IMR-90 (cell line): Measurements from ENCODE around the gene TYSND1. TPM values are rescaled to one million over a fixed set of nuclear protein-coding genes. Genes with fewer than 3 reads are reported as not detected.

Experiments
- ATAC-seq: fragments of 200-7000 bp; cut with Tn5 transposase; 2 replicates; pipeline ENCODE4 v1.9.1; 2020; ENCODE audit warnings: low read depth, mild to moderate bottlenecking, moderate library complexity
- BruUV-seq: library from RNA; stranded (reverse); fragments of 400-500 nt; replicated peaks from 2 replicates; lab custom pipeline; 2021; lab: Mats Ljungman, UMichigan
- CTCF ChIA-PET: fragments of 300-600 bp; formaldehyde crosslinking; extraction: SDS; loops from one replicate; lab custom pipeline; 2021; ENCODE audit warnings: antibody characterized with exemption; lab: Yijun Ruan, JAX
- POLR2A ChIA-PET: fragments of 300-600 bp; sonication (Branson Sonifier 250); formaldehyde crosslinking; loops from one replicate; lab custom pipeline; 2022; ENCODE audit warnings: antibody characterized with exemption; ENCODE audit not compliant: unreplicated experiment; lab: Charles Lee
- DNase-seq: peaks from one replicate; pipeline ENCODE4 v3.0.0; 2013
- H2AFZ ChIP-seq: replicated peaks from 2 replicates; pipeline ENCODE3; 2013; ENCODE audit warnings: low read length, mild to moderate bottlenecking; ENCODE audit not compliant: poor library complexity
- H2AK5ac ChIP-seq: 2 replicates; pipeline ENCODE4 v1.6.1; 2013; ENCODE audit warnings: low read depth, low read length, inconsistent platforms
- H2AK9ac ChIP-seq: replicated peaks from 2 replicates; pipeline ENCODE3; 2013; ENCODE audit warnings: mild to moderate bottlenecking, low read depth, low read length, moderate library complexity; ENCODE audit not compliant: poor library complexity
- H2BK120ac ChIP-seq: 2 replicates; pipeline ENCODE4 v1.6.1; 2013; ENCODE audit warnings: low read depth, low read length, inconsistent platforms
- H2BK15ac ChIP-seq: 3 replicates; pipeline ENCODE4 v1.6.1; 2013; ENCODE audit warnings: low read depth, low read length, inconsistent platforms
- H2BK20ac ChIP-seq: 2 replicates; pipeline ENCODE4 v1.6.1; 2013; ENCODE audit warnings: low read depth, mild to moderate bottlenecking, inconsistent platforms, low read length, moderate library complexity
- H2BK5ac ChIP-seq: 2 replicates; pipeline ENCODE4 v1.6.1; 2013; ENCODE audit warnings: mild to moderate bottlenecking, low read depth, low read length, inconsistent platforms; ENCODE audit not compliant: poor library complexity, severe bottlenecking
- H3K14ac ChIP-seq: replicated peaks from 2 replicates; pipeline ENCODE4 v1.6.1; 2013; ENCODE audit warnings: low read depth, low read length, inconsistent platforms
- H3K18ac ChIP-seq: 2 replicates; pipeline ENCODE4 v1.6.1; 2013; ENCODE audit warnings: low read depth, low read length, control low read depth
- H3K23ac ChIP-seq: 2 replicates; pipeline ENCODE4 v1.6.1; 2013; ENCODE audit warnings: low read depth, low read length, inconsistent platforms
- H3K27ac ChIP-seq: 2 replicates; pipeline ENCODE4 v1.5.1; 2013; ENCODE audit warnings: mild to moderate bottlenecking, control low read depth, low read length; ENCODE audit not compliant: insufficient read depth
- H3K27me3 ChIP-seq: 2 replicates; pipeline ENCODE4 v1.6.1; 2013; ENCODE audit warnings: low read length; ENCODE audit not compliant: control insufficient read depth, insufficient read depth
- H3K36me3 ChIP-seq: 2 replicates; pipeline ENCODE4 v1.6.1; 2013; ENCODE audit warnings: low read length, mixed read lengths; ENCODE audit not compliant: control insufficient read depth, insufficient read depth
- H3K4ac ChIP-seq: 2 replicates; pipeline ENCODE4 v1.6.1; 2013; ENCODE audit warnings: low read depth, low read length, inconsistent platforms
- H3K4me1 ChIP-seq: 2 replicates; pipeline ENCODE4 v1.6.1; 2013; ENCODE audit warnings: low read length, mixed read lengths; ENCODE audit not compliant: control insufficient read depth, insufficient read depth
- H3K4me2 ChIP-seq: 2 replicates; pipeline ENCODE4 v1.6.1; 2013; ENCODE audit warnings: low read depth, mild to moderate bottlenecking, control low read depth, low read length, moderate library complexity
- H3K4me3 ChIP-seq: 2 replicates; pipeline ENCODE4 v1.5.1; 2013; ENCODE audit warnings: low read depth, mild to moderate bottlenecking, control low read depth, low read length, moderate library complexity; ENCODE audit not compliant: insufficient read depth
- H3K56ac ChIP-seq: 2 replicates; pipeline ENCODE4 v1.6.1; 2013; ENCODE audit warnings: low read length, inconsistent platforms; ENCODE audit not compliant: insufficient read depth; ENCODE audit errors: extremely low read depth
- H3K79me1 ChIP-seq, 2 experiments: 2 replicates each; pipeline ENCODE4 v1.6.1; 2013; ENCODE audit warnings: low read length in 2 of 2, inconsistent platforms in 1 of 2, low read depth in 1 of 2
- H3K9ac ChIP-seq: 2 replicates; pipeline ENCODE4 v1.6.1; 2013; ENCODE audit warnings: low read depth, low read length, control low read depth
- H3K9me1 ChIP-seq: 2 replicates; pipeline ENCODE4 v1.6.1; 2013; ENCODE audit warnings: low read length, inconsistent platforms; ENCODE audit not compliant: insufficient read depth
- H3K9me3 ChIP-seq: 2 replicates; pipeline ENCODE4 v1.6.1; 2013; ENCODE audit warnings: low read length; ENCODE audit not compliant: control insufficient read depth, insufficient read depth
- H4K20me1 ChIP-seq: 2 replicates; pipeline ENCODE4 v1.6.1; 2013; ENCODE audit warnings: low read length, inconsistent platforms; ENCODE audit not compliant: insufficient read depth
- H4K5ac ChIP-seq: 2 replicates; pipeline ENCODE4 v1.6.1; 2013; ENCODE audit warnings: mild to moderate bottlenecking, low read depth, low read length, control low read depth
- H4K8ac ChIP-seq, 2 experiments: 2 replicates each; pipeline ENCODE4 v1.6.1; 2013; ENCODE audit warnings: low read depth in 2 of 2, low read length in 2 of 2, control low read depth in 1 of 2, inconsistent platforms in 1 of 2
- H4K91ac ChIP-seq: 2 replicates; pipeline ENCODE4 v1.6.1; 2013; ENCODE audit warnings: low read depth, low read length, inconsistent platforms; ENCODE audit not compliant: insufficient read depth
- BHLHE40 ChIP-seq: fragments of 150-350 bp; IDR thresholded peaks from 2 replicates; pipeline ENCODE4 v1.6.1; 2016; ENCODE audit warnings: mild to moderate bottlenecking, low read depth, low read length
- FOS ChIP-seq: fragments of 150-350 bp; IDR thresholded peaks from 2 replicates; pipeline ENCODE4 v1.6.1; 2016; ENCODE audit warnings: low read depth, low read length
- MAFK ChIP-seq: IDR thresholded peaks from 2 replicates; pipeline ENCODE4 v1.6.1; 2012; ENCODE audit warnings: low read depth, low read length, improper control_type of control experiment
- MAZ ChIP-seq: IDR thresholded peaks from 2 replicates; pipeline ENCODE4 v1.6.1; 2012; ENCODE audit warnings: low read depth, mild to moderate bottlenecking, low read length, improper control_type of control experiment, moderate library complexity, borderline replicate concordance
- MXI1 ChIP-seq: IDR thresholded peaks from 2 replicates; pipeline ENCODE4 v1.6.1; 2012; ENCODE audit warnings: low read depth, mild to moderate bottlenecking, low read length, moderate library complexity, borderline replicate concordance
- RAD21 ChIP-seq: IDR thresholded peaks from 2 replicates; pipeline ENCODE4 v1.6.1; 2012; ENCODE audit warnings: low read length, improper control_type of control experiment
- RCOR1 ChIP-seq: IDR thresholded peaks from 2 replicates; pipeline ENCODE4 v1.6.1; 2012; ENCODE audit warnings: mild to moderate bottlenecking, low read length, improper control_type of control experiment; ENCODE audit not compliant: insufficient replicate concordance
- SMC3 ChIP-seq: fragments of 150-350 bp; IDR thresholded peaks from 2 replicates; pipeline ENCODE4 v1.6.1; 2016; ENCODE audit warnings: low read depth, mild to moderate bottlenecking, antibody characterized with exemption, low read length, moderate library complexity
- WGBS, 2 experiments: methylation state at CpG; one replicate each; pipeline versions ENCODE4 v1.1.5 to v1.1.7; 2013; ENCODE audit warnings: missing lambda C conversion rate in 2 of 2; ENCODE audit not compliant: insufficient read length in 1 of 2; ENCODE audit errors: extremely low coverage in 2 of 2; 5-methylcytosine and 5-hydroxymethylcytosine counted together
- dilution Hi-C: fragments of 300-500 bp; cut with HindIII; formaldehyde crosslinking; loops from one replicate; pipeline ENCODE4 v1.14.3; 2018; ENCODE audit warnings: low sequenced_read_pairs; ENCODE audit not compliant: unreplicated experiment
- in situ Hi-C: fragments of 300-500 bp; cut with MboI; formaldehyde crosslinking; loops from 3 replicates; pipeline ENCODE4 v1.14.3; 2019; ENCODE audit warnings: low sequenced_read_pairs, inconsistent platforms, mixed read lengths
- intact Hi-C: fragments of 100-400 bp; cut with micrococcal nuclease; formaldehyde crosslinking; loops from 2 replicates; pipeline ENCODE4 v1.10.0; 2022
- polyA plus RNA-seq, 3 experiments: library from polyadenylated mRNA; depleted of rRNA; stranded (reverse); fragments of >200 nt; gene quantifications; 2 replicates each; pipeline ENCODE4 v1.2.3, GENCODE V29; 2012; ENCODE audit warnings: low replicate concordance in 1 of 3
- total RNA-seq: library from RNA; depleted of rRNA; stranded (reverse); fragments of >200 nt; gene quantifications from 2 replicates; pipeline ENCODE4 v1.2.3, GENCODE V29; 2012

The TYSND1 gene
- total and polyA plus RNA-seq, 2 of the 4 experiments (the other 2 are of a cell fraction): 2.9 to 4.1 TPM

DNA sequence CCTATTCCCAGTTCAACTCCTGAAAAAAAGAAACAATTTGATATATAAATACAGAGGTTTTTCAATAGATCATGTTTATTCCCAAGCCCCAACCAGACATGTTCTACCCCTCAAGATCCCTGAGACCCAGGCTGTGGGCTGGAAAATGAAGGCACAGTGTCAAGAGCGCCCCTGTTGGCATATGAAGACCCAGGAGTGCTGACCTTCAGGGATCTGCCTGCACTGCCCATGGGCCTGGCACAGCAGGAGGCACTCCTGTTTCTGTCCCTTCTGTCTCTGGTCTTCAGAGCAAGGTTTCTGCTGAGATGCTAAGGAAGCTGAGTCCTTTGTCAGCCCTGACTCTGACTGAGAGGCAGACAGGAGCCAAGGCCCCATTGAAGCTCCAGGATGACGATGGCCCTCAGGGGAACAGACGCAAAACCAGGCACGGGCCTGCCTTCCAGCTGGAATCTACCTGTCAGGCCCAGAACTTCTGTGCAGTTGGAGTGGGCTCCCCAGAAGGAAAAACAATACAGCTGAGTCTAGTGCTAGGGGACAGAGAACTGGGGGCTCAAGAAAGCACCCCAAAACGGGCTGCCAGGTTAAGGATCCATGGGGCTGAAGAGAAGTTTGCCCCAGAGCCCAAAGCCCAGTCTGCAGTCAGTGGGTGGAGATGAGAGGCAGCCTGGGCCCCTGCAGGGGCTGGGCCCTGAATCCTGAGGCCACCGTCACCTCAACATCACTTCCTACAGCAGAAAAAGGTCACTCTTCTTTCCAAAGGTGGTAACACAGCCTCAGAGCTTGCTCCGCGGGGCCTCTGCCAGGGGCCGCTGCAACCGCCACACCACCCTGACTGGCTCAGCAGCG, 7.1 kb downstream of the TYSND1 start (continued):
- no peak for TF ChIP-seq SMC3

DNA sequence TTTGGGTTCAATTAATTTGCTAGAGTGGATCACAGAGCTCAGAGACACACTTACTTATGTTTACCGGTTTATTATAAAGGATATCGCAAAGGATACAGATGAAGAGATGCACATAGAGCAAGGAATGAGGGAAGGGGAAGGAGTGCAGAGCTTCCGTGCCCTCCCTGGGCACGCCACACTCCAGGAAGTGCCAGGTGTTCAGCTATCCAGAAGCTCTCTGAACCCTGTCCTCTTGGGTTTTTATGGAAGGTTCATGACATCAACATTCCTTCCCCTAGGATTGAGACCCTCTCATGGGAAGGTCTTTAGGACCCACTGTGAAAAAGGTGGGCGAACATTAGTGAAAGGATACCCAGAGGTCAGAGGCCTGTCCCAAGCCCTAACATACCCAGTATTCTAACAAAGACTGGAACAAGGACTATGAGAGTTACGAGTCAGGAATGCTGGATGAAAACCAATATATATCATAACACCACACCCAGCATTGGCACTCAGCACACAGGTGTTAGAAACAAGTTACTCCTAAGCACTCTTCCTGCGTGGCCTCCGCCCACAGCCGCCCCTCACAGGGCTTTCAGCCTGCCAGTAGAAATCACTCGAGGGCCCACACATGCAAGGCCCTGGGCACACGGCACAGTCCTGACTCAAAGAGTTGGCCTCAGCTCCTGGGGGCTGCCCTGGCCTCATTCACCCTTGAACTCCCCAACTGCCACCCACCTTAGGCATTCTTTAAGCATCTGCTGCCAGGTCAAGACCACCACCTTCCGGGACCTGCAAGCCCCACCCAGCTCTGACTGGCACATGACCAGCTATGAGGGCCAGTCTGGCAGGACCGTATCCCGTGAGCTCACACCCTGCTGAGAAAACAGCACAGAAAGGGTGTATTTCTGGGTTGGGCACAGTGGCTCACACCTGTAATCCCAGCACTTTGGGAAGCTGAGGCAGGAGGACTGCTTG, 8.3 kb downstream of the TYSND1 start:
- no peak overlapping the region for H3K4me2 ChIP-seq
- H3K9me3 ChIP-seq: no peaks in the 10 kb centered on the region
- no peak overlapping the region for H2BK5ac ChIP-seq
- H3K36me3 ChIP-seq: peaks cover 10% of the 10 kb centered on the region
- H3K9me1 ChIP-seq: peaks cover 6% of the 10 kb centered on the region
- no peak overlapping the region for H2BK120ac ChIP-seq
- in situ Hi-C loops: loop anchor here (10.0 kb wide), 1 partner anchor 227 kb away; no protein-coding TSS in a partner anchor
- no peak overlapping the region for H4K91ac ChIP-seq
- H3K23ac ChIP-seq: no peak overlapping the region
- no peak for TF ChIP-seq SMC3
- no peak for TF ChIP-seq BHLHE40
- TF ChIP-seq MAZ: no peak
- no peak for TF ChIP-seq MAFK
- no peak for TF ChIP-seq FOS
- no peak for TF ChIP-seq RCOR1
- no peak for TF ChIP-seq RAD21
- no peak for TF ChIP-seq MXI1
- peaks cover 7 to 14% of the 10 kb centered on the region in 2 experiments for H3K79me1 ChIP-seq
- no peak overlapping the region for H3K27ac ChIP-seq
- H3K18ac ChIP-seq: no peak overlapping the region
- H2AK5ac ChIP-seq: no peak overlapping the region
- dilution Hi-C loops: no loop called here
- no peak overlapping the region for H4K8ac ChIP-seq
- POLR2A ChIA-PET: interaction anchor here (0.5 kb wide), 1 partner anchor 23 kb away, joined by 5 read pairs; no protein-coding TSS in a partner anchor
- DNase-seq: no peak
- no TSS peak for BruUV-seq
- no peak overlapping the region for H2BK20ac ChIP-seq
- no peaks in the 10 kb centered on the region for H3K27me3 ChIP-seq
- CTCF ChIA-PET: no interaction called here
- WGBS, 2 experiments: 93% methylated on average over 7 of the region's 14 CpGs; no CpG with 5 or more reads in 1 of the 2 experiments
- H2BK15ac ChIP-seq: no peak overlapping the region
- H2AK9ac ChIP-seq: no peak overlapping the region
- H3K56ac ChIP-seq: no peak overlapping the region
- peaks cover 2% of the 10 kb centered on the region; the same call in 1 of the 2 replicates for H4K20me1 ChIP-seq
- no peak overlapping the region for H3K4ac ChIP-seq
- no peak overlapping the region for H3K4me3 ChIP-seq
- H2AFZ ChIP-seq: peak overlapping the region; percentile 24
- intact Hi-C loops: no loop called here
- no peak overlapping the region for H4K5ac ChIP-seq
- no peak overlapping the region for H3K14ac ChIP-seq
- no peak overlapping the region for H3K9ac ChIP-seq
- no peak for ATAC-seq
- no peaks in the 10 kb centered on the region for H3K4me1 ChIP-seq
